DMS 273 treated with DMSO at 0.1 percent for 48 hours (cell line): ENCODE measurements around the gene MTERF4.

Experiments
- DNase-seq: peaks from one replicate; lab custom pipeline; 2025; lab: John Stamatoyannopoulos, UW

The MTERF4 gene, protein sequence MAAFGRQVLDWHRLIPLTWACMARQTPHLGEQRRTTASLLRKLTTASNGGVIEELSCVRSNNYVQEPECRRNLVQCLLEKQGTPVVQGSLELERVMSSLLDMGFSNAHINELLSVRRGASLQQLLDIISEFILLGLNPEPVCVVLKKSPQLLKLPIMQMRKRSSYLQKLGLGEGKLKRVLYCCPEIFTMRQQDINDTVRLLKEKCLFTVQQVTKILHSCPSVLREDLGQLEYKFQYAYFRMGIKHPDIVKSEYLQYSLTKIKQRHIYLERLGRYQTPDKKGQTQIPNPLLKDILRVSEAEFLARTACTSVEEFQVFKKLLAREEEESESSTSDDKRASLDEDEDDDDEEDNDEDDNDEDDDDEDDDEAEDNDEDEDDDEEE

GRCh38 chr2:241102239-241102803, at the start of gene MTERF4:
Gene MTERF4 (minus strand): TSS chr2:241102287. CDS start chr2:241102273, 14 bp downstream.
- peak; percentile 61 for DNase-seq

GRCh38 chr2:241150660-241151530, 48.8 kb upstream of the MTERF4 start:
- DNase-seq: no peak

GRCh38 chr2:241149925-241150659, 48.0 kb upstream of the MTERF4 start, which contains the start of gene PPP1R7:
Gene PPP1R7 (plus strand): TSS chr2:241150467. CDS start chr2:241150496, 29 bp downstream.
- peak; percentile 91 for DNase-seq

- no peak for DNase-seq
These were observed 47.5 kb upstream of the MTERF4 start for GRCh38 chr2:241149675-241149924.

DNA sequence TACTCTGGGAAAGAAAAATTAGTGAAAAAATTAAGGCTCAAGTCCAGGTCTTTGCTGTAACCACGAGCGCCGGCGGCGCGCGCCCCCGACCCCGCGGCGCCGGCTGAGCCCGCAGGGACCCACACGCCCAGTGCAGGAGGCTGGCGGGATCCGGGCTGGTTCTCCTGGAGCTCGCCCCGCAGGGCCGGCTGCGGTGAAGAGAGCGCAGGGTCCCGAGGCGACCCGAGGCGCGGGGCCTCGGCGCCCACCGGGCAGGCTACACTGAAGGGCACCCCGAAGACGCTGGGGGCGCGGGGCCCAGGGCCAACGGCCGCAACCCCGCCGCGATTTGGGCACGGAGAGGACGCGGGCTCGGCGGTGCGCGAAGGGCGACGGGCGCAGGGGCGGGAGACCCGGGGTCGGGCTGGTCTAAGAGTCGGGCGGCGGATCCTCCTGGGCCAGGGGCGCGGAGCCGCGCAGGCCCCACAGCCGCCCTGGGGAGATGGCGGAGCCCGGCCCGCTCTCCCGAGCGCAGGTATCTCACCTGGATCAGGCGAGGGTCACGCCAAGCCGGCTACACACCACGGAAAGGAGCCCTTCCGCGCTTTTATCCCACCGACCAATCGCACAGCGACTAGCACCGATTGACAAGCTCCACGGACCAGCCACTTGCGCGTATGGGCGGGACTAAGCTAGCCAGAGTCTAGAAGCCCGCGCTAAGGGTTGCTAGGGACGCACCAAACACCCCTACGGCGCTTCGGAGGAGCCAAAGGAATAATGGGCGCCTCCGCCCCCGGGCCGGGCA, 47.0 kb upstream of the MTERF4 start, which contains the start of gene PASK:
TSS of gene PASK (minus strand) at position 582 of the 784 bp plus-strand sequence. CDS start 6,440 bp downstream, outside the sequence.
- DNase-seq: peak; percentile 92

DNA sequence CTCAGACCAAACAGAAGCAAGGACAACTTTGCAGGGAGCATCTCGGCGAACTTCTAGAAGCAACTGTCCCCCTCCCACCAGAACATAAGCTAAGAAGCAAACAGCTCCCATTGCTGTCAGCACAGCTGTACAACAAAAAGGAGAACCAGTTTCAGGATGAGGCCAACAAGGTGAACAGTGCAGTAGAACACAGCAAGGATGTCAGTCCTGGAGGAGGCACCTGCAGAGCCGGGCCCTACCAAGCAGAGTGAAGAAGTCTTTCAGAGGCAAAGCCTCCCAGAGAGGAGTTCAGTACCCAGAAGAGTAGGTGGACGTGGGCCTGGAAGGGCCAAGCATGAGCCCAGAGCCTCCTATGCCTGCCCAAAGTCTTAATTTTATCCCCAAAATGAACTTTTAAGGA, 46.2 kb upstream of the MTERF4 start:
- no peak for DNase-seq

- no peak for DNase-seq
These were observed 45.2 kb upstream of the MTERF4 start for GRCh38 chr2:241147336-241147735.

- DNase-seq: no peak
These were observed 44.2 kb upstream of the MTERF4 start for GRCh38 chr2:241146286-241146685.

DNA sequence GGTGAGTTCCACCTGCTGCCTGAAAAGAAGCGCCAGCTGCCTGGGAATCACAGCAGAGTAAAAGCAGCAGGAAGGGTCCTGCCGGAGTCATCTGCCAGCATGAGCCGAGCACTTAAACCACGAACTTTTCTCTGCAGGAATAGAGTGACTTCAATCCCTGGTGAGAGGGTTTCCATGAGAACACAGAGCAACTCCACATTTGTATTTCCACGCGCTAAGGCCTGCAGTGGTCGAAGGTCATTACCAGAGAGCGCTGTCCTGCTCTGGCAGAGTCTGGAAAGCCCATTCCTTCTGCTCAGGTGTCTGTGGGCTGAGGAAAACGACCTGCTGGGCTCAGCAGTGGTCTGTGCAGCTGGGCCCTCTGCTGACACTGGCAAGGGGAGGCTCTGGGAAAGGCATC, 40.5 kb upstream of the MTERF4 start:
- DNase-seq: no peak

GRCh38 chr2:241142063-241142462, 40.0 kb upstream of the MTERF4 start:
- DNase-seq: no peak

- no peak for DNase-seq
These were observed 39.2 kb upstream of the MTERF4 start for GRCh38 chr2:241141214-241141770.

DNA sequence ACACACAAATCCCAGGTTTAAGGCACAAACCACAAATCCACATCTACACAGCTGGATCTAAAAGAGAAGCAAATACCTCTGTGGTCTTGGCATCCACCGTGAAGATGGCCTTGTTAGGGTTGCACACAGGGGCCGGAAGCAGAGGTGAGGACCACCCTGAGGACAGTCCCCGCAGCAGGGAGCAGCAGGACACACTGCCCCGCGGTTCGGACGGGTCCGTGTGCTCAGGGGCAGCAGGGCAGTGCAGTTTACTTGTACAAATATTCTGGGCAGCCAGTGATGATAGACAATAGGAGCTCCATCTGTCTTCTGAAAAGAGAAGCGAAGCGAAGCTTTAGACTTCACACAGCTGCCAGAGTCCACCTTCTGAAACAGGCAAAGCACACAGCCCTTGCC, 38.4 kb upstream of the MTERF4 start:
- DNase-seq: no peak

- DNase-seq: no peak
These were observed 37.7 kb upstream of the MTERF4 start for GRCh38 chr2:241139531-241140444.

DNA sequence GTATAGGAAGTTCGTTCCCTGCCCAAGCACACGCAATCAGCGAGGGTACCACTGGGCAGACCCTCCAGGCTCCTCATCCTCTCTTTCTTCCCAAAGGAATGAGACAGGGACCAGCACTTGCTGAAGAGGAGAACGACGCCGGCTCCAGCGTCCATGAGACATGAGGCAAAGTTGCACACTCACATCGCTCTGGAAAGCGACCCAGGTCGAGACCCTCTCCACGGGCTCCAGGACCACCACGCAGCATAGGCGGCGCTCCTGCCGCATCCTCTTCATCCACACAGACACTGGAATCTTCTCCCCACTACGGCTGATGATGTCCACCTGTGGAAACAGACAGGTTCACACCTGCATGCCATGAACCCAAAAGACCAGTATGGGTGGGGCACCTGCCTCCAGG, 36.4 kb upstream of the MTERF4 start:
- no peak for DNase-seq

DNA sequence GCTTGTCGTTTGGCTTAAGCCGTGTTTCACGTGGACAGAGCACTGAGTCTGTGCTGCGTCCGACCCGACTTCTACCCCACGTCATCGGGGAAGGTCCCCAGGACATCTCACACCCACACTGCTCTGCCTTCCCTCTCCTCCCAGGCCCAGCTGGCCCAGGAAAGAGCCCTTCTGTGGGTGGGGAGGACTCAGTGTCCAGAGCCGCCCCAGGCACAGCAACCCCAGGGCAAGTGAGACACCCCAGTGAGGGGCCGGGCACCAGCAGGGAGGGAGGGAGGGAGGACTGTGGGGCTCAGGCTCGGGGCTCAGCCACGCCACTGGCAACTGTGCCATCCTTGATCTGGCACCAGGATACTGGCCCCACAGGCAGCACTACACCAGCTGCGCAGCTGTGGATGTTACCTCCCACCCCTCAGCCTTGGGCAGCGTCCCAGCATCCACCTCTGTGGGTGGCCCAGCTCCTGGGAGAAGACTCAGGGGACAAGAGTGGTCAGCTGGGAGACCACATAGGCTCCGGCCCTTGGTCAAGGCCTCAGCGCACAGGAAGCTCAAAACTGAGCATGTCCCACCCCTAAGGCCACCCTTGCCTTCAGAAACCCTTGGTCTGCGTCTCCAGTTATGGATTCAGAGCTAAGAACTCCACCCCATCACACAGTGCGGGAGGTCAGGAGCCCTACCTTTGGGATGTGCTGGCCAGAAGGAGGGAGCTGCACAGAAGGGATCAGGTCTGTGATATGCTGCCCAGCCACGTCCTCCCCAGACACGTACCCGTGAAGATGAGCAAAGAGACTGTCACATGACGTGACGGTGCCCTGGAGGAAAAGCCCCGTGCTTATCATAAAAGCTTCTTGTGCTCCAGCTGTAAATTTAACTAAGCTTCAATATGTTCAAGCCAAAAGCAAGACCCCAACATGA, 35.4 kb upstream of the MTERF4 start:
- no peak for DNase-seq

DNA sequence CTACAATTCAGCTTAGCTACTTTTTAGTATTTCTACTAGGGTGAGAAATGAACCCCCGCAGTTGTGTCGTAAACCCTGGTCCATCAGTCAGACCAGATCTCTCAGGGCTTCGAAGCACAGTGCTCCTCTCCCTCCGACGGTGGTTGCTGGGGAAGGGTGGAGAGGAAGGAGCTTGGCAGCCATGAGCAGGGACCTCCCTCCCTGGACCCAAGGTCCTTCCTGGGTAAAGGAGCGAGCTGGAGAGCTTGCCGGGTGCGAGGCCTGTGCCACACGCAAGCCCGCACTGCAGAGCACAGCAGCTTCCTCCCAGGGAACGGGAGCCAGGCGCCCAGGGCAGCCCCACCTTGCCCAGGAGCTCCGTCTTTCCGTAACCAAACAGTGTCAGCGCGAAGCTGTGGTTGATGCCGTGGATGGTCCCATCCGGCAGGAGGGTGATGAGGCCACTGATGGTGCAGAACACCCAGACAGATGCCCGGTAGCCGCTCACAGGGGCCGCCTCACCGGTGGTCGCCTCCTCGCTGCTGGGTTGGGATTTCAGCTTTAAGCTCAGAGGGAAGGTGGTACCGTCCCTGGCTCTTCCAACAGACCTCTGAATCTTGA, 34.7 kb upstream of the MTERF4 start:
- DNase-seq: no peak

DNA sequence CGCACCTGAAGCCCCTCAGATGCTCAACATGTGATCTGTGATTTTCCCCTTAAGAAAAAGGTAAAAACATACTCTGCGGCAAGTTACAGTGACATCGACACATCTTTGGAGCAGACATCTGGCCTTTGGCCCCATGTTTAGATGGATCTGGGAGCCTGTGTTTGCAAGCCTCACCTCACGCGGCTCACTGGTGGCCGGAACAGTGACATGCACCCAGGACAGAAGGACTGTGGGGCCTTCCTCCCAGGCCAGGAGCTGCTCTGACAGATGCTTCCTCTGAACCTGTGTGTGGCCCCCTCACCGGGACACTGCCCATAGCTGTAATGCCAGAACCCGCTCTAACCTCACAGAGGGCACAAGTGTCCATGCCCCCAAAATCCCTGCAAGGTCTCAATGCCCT, 34.1 kb upstream of the MTERF4 start:
- DNase-seq: no peak

DNA sequence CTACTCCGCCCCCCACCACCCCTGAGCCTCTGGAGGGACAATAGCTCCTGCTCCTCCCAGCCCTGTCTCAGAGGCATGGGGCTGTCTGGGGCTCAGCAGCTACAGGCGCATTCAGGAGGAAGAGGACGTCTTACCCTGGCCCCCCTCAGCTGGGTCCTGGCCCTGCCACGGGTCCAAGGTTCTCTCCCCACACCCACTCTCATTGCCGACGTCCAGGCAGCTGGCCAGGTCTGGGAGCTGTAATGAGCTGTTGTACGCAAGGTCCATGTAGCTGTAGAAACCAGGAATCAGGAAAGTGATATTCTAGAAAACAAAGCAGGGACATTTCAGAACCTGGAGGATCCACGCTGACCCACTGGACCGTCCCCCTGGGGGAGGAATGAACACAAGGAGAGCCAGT, 33.6 kb upstream of the MTERF4 start:
- DNase-seq: no peak
